CD8-positive, alpha-beta memory T cell (primary cell): Measurements from ENCODE around the gene CTTNBP2. TPM values are rescaled to one million over a fixed set of nuclear protein-coding genes. Genes with fewer than 3 reads are reported as not detected.

Source experiments
- CTCF ChIA-PET: fragments of 350-600 bp; sonication (Branson Sonifier 250); formaldehyde crosslinking; loops from one replicate; lab custom pipeline; 2021; ENCODE audit warnings: antibody characterized with exemption; lab: Charles Lee
- POLR2A ChIA-PET: fragments of 350-600 bp; sonication (Branson Sonifier 250); formaldehyde crosslinking; loops from one replicate; lab custom pipeline; 2021; ENCODE audit warnings: antibody characterized with exemption; lab: Charles Lee
- DNase-seq, 5 donors: peaks; one replicate each; pipeline versions ENCODE4 v3.0.0 to v3.0.0-alpha.2; 2020 to 2022; ENCODE audit warnings: mixed read lengths in 1 of 5
- H3K27ac ChIP-seq: one replicate; pipeline ENCODE4 v1.7.0; 2013; ENCODE audit warnings: low read depth, mild to moderate bottlenecking, low read length, moderate library complexity
- H3K27me3 ChIP-seq: 2 replicates; pipeline ENCODE4 v1.7.0; 2013; ENCODE audit warnings: low read length, mild to moderate bottlenecking; ENCODE audit not compliant: insufficient read depth, poor library complexity, severe bottlenecking
- H3K36me3 ChIP-seq: 2 replicates; pipeline ENCODE4 v1.7.0; 2013; ENCODE audit warnings: mild to moderate bottlenecking, low read length, moderate library complexity; ENCODE audit not compliant: insufficient read depth
- H3K4me1 ChIP-seq: 2 replicates; pipeline ENCODE4 v1.7.0; 2013; ENCODE audit warnings: mild to moderate bottlenecking, low read length, moderate library complexity; ENCODE audit not compliant: insufficient read depth
- H3K4me3 ChIP-seq: 2 replicates; pipeline ENCODE4 v1.7.0; 2013; ENCODE audit warnings: mild to moderate bottlenecking, low read length
- H3K9me3 ChIP-seq: 2 replicates; pipeline ENCODE4 v1.7.0; 2013; ENCODE audit warnings: mild to moderate bottlenecking, low read length
- H3K27ac Mint-ChIP-seq, 8 donors: one replicate each; pipeline ENCODE4 v1.8.0; 2020 to 2021; ENCODE audit warnings: mixed read lengths in 8 of 8, mild to moderate bottlenecking in 6 of 8, inconsistent platforms in 3 of 8, moderate library complexity in 3 of 8
- H3K27me3 Mint-ChIP-seq, 2 donors: one replicate each; pipeline ENCODE4 v1.8.0; 2020 to 2021; ENCODE audit warnings: mixed read lengths in 2 of 2, mild to moderate bottlenecking in 1 of 2, moderate library complexity in 1 of 2
- H3K36me3 Mint-ChIP-seq, 3 donors: one replicate each; pipeline ENCODE4 v1.8.0; 2020 to 2021; ENCODE audit warnings: mixed read lengths in 3 of 3, inconsistent platforms in 1 of 3, mild to moderate bottlenecking in 1 of 3
- H3K4me1 Mint-ChIP-seq, 3 donors: one replicate each; pipeline ENCODE4 v1.8.0; 2020 to 2021; ENCODE audit warnings: mixed read lengths in 3 of 3, inconsistent platforms in 1 of 3, mild to moderate bottlenecking in 1 of 3
- H3K4me3 Mint-ChIP-seq, 7 donors: one replicate each; pipeline ENCODE4 v1.8.0; 2020 to 2021; ENCODE audit warnings: mixed read lengths in 7 of 7, mild to moderate bottlenecking in 6 of 7, moderate library complexity in 4 of 7, inconsistent platforms in 2 of 7
- H3K9me3 Mint-ChIP-seq, 5 donors: one replicate each; pipeline ENCODE4 v1.8.0; 2020 to 2022; ENCODE audit warnings: mixed read lengths in 5 of 5, mild to moderate bottlenecking in 3 of 5, moderate library complexity in 2 of 5, inconsistent platforms in 1 of 5
- polyA plus RNA-seq: library from polyadenylated mRNA; unstranded; fragments of 300-500 nt; fragmentation: Illumina TruSeq; gene quantifications from one replicate; pipeline ENCODE4 v1.2.3, GENCODE V29; 2021
- total RNA-seq, 2 experiments: library from RNA; stranded (reverse); gene quantifications; one replicate each; pipeline ENCODE4 v1.2.3, GENCODE V29; 2021

The CTTNBP2 gene
- total and polyA plus RNA-seq, 3 experiments from 2014 or later: not detected

DNA sequence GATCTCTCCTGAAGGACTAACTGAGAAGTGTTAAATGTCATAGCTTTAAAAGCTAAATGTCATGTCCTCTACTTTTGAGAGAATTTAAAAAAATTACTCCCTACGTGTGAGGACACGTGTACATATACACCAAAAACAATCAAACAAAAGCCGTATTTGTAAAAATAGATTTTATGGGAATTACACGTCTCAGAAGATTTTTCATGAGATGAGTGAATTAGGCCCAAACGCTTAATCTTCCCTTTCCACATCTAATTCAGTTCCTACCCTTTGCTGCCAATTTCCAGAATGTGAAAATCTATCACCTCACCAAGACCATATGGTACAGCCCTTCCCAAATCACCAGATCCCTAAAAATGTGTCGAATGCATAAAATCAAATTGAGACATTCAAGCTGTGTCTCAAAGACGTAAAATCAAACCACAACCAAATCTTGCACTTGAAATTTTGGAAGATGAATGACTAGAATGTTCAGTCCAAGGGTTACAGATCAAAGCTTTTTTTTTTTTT is 1.0 kb upstream of the CTTNBP2 start:
- Histone ChIP-seq H3K27me3 (peaks cover 4% of the 10 kb centered on the region), H3K27ac (no peak overlapping the region), H3K9me3 (no peaks in the 10 kb centered on the region), H3K4me1 (no peaks in the 10 kb centered on the region), H3K4me3 (no peak overlapping the region), H3K36me3 (no peaks in the 10 kb centered on the region)
- DNase-seq: no peak
- ChIA-PET POLR2A (no interaction called here), CTCF (no interaction called here)
- peaks cover 0 to 8% (median 4%) of the 10 kb centered on the region in 5 donors for H3K9me3 Mint-ChIP-seq
- H3K36me3 Mint-ChIP-seq: peaks cover 0 to 1% (median 0%) of the 10 kb centered on the region in 3 donors
- H3K4me1 Mint-ChIP-seq: peaks cover 5 to 18% (median 17%) of the 10 kb centered on the region in 3 donors
- H3K4me3 Mint-ChIP-seq: peak overlapping the region in 5 of 7 donors; percentile 24 to 79 (median 58)
- peak overlapping the region in 1 of 8 donors; percentile 35 for H3K27ac Mint-ChIP-seq
- H3K27me3 Mint-ChIP-seq: peaks cover 27 to 50% of the 10 kb centered on the region in 2 donors

DNA sequence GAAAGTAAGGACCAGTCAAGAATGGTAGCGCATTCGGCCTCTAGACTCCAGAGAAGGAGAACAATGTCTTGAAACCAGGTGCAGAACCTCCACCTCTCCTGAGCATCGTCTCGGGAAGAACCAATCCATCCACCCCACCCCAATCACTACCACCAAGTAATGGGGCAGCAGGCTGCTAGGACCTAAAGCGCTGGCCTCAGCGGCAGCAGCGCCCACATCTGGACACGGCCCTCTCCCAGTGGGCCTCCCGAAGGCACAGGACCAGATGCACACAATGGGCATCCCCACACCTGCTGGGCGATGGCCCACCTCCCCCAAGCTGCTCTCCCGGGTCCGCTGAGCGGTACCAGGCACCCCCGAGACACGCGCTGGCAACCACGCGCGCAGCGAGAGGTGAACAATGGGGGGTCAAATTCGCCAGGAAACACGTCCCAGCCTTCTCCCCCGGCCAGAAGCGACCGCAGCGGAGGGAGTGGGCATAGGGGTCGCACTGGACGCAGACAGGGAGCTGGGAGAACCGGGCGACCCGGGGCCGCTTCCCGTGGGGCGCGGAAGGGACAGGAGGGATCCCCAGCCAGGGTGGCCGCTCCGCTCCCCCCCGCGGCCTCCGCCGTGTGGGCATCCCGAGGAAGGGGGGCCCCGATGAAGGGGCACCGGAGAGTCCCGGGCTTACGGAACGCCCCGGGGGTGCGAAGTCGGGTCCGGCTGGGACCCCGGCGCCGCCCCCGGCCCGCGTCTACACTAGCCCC is 506 bp downstream of the CTTNBP2 start:
- H3K4me1 Mint-ChIP-seq: peaks cover 5 to 18% (median 17%) of the 10 kb centered on the region in 3 donors
- H3K4me1 ChIP-seq: no peaks in the 10 kb centered on the region
- H3K27ac Mint-ChIP-seq: no peak overlapping the region
- ChIA-PET CTCF (no interaction called here), POLR2A (no interaction called here)
- H3K9me3 Mint-ChIP-seq: peaks cover 0 to 8% (median 4%) of the 10 kb centered on the region in 5 donors
- peak overlapping the region in 3 of 7 donors; percentile 15 to 37 (median 15) for H3K4me3 Mint-ChIP-seq
- no peak for DNase-seq
- H3K27me3 ChIP-seq: peaks cover 4% of the 10 kb centered on the region
- no peaks in the 10 kb centered on the region for H3K36me3 ChIP-seq
- peaks cover 27 to 50% of the 10 kb centered on the region in 2 donors for H3K27me3 Mint-ChIP-seq
- no peaks in the 10 kb centered on the region for H3K9me3 ChIP-seq
- peaks cover 0 to 1% (median 0%) of the 10 kb centered on the region in 3 donors for H3K36me3 Mint-ChIP-seq
- no peak overlapping the region for H3K27ac ChIP-seq
- no peak overlapping the region for H3K4me3 ChIP-seq

DNA sequence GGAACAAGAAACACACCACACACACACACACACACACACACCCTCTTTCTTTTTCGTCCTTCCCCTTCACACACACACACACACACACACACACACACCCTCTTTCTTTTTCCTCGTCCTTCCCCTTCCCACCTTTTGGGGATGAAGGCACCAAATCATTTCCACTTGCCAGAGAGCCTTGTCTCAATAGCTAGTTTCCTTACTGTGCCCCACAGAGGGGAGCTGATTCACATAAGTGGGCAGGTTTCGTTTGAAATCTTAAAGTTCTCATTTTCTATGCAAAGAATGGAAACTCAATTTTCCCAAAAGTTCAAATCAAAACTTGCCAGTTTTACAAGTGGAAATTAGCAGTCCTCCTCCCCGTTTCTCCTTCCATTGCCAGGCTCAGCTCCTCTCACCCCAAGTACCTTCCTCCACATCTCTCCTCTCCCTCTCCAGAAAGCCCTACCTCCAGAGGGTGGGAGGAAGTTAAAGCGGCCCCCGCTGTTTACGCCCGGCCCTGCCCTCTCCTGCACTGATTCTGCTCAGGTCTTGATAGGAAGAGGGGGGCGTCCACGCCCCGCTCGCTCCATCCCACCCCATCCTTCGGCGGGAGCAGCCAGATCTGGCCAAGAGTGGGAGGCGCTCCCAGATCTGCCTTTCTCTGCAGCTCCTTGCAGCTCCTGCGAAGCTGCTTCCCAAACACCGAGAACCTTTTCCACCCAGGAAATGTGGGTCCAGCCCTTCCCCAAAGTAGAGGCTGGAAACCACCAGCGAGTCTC is 1.3 kb downstream of the CTTNBP2 start:
- H3K9me3 Mint-ChIP-seq: peaks cover 0 to 8% (median 4%) of the 10 kb centered on the region in 5 donors
- peak overlapping the region in 4 of 7 donors; percentile 15 to 37 (median 18) for H3K4me3 Mint-ChIP-seq
- Histone ChIP-seq H3K36me3 (no peaks in the 10 kb centered on the region), H3K27ac (no peak overlapping the region), H3K4me1 (no peaks in the 10 kb centered on the region), H3K27me3 (peaks cover 4% of the 10 kb centered on the region), H3K9me3 (no peaks in the 10 kb centered on the region), H3K4me3 (no peak overlapping the region)
- H3K27ac Mint-ChIP-seq: no peak overlapping the region
- DNase-seq: no peak
- H3K4me1 Mint-ChIP-seq: peaks cover 5 to 18% (median 17%) of the 10 kb centered on the region in 3 donors
- H3K36me3 Mint-ChIP-seq: peaks cover 0 to 1% (median 0%) of the 10 kb centered on the region in 3 donors
- CTCF ChIA-PET: no interaction called here
- peaks cover 27 to 50% of the 10 kb centered on the region in 2 donors for H3K27me3 Mint-ChIP-seq
- POLR2A ChIA-PET: no interaction called here

DNA sequence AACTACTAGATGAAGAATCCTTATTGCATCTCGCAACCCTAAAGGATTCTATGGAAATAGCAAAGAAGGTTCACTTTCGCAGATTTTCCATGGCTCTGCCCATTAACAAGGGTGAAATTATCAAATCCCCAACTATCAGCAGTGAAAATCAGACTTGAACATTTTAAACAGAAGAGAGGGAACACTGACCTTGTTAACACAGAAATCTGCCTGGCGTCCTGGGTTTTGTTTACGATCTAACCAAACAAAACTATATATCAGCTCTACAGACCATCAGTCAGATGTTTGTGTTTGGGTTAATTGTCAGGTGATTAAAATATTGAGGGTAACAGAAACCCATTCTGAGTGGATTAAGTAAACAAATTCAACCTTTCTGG is 1.9 kb downstream of the CTTNBP2 start:
- Histone ChIP-seq H3K27me3 (peaks cover 4% of the 10 kb centered on the region), H3K4me3 (no peak overlapping the region), H3K9me3 (no peaks in the 10 kb centered on the region), H3K27ac (no peak overlapping the region), H3K4me1 (no peaks in the 10 kb centered on the region), H3K36me3 (no peaks in the 10 kb centered on the region)
- Mint-ChIP-seq H3K4me3 (no peak overlapping the region), H3K27me3 (peaks cover 27 to 50% of the 10 kb centered on the region in 2 donors), H3K4me1 (peaks cover 5 to 18% (median 17%) of the 10 kb centered on the region in 3 donors), H3K27ac (no peak overlapping the region), H3K9me3 (peaks cover 0 to 8% (median 4%) of the 10 kb centered on the region in 5 donors), H3K36me3 (peaks cover 0 to 1% (median 0%) of the 10 kb centered on the region in 3 donors)
- ChIA-PET POLR2A (no interaction called here), CTCF (no interaction called here)
- DNase-seq: no peak

DNA sequence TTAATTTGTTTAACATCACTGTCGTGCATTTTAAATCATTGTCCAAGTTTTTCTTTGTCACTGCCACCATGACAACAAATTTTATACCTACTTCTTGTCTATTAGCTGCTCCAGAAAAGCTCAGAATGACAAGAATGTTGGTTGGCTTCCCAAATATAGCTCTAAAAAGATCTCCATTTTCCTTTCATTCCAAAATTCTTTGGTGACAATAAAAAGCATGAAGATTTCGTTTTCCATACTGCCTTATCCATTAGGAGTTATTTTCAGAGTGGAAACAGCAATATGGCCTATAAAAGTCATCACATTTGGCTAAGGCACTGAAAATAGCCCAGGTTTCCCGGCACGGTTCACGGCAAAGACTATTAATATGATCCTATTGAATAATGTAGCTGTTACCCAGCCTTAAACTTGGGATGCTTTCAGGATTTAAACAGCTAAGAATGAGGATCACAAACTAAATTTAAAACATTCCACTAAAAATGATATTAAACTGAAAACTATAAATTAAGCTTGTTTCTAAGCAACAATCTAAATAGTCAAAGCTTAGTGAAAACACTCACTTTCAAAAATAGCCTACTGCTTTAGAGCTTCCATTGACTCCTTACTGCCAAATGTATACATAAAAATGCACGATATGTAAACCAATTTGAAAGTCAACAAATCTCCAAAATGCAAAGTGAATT is 2.7 kb downstream of the CTTNBP2 start:
- Histone ChIP-seq H3K27me3 (peaks cover 4% of the 10 kb centered on the region), H3K4me3 (no peak overlapping the region), H3K36me3 (no peaks in the 10 kb centered on the region), H3K9me3 (no peaks in the 10 kb centered on the region), H3K27ac (no peak overlapping the region), H3K4me1 (no peaks in the 10 kb centered on the region)
- ChIA-PET POLR2A (no interaction called here), CTCF (no interaction called here)
- peaks cover 5 to 18% (median 17%) of the 10 kb centered on the region in 3 donors for H3K4me1 Mint-ChIP-seq
- H3K4me3 Mint-ChIP-seq: no peak overlapping the region
- no peak for DNase-seq
- H3K36me3 Mint-ChIP-seq: peaks cover 0 to 1% (median 0%) of the 10 kb centered on the region in 3 donors
- H3K27me3 Mint-ChIP-seq: peaks cover 26 to 45% of the 10 kb centered on the region in 2 donors
- peaks cover 0 to 8% (median 4%) of the 10 kb centered on the region in 5 donors for H3K9me3 Mint-ChIP-seq
- H3K27ac Mint-ChIP-seq: no peak overlapping the region

DNA sequence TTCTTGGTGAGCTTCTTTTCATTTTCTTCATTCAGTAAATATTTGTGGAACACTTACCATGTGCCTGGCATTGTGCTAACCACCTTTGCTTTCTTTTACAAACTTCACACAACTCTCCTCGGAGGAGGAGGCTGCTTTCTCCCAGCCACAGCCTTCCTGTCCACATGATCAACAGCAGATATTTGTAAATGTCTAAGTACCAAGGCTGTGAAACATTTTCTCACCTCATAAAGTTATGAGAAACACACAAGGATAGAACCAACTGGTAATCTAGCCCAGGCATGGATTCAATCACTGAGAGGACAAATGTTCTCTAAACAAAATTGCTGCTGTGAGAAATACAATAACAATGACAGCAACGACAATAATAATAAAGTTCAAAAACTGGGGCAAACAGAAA is 3.9 kb downstream of the CTTNBP2 start:
- CTCF ChIA-PET: no interaction called here
- POLR2A ChIA-PET: no interaction called here

DNA sequence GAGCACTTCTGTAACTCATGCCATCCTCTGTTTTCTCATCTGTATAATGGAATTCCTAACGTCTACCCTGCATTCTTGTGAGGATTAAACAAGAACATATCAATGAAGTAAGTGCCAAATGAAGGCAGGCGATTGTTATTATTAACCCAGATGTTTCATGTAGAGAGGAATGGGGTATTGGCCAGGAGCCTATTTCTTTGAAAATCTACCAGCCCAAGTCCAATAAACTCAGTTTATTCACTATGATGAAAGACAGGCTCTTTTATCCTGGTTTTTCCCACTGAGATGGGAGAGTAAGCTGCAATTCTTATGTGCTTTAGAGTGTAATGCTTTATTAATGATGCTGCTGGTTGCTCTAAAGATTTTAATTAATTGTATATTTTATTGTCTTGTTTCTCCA is 9.6 kb downstream of the CTTNBP2 start:
- Histone ChIP-seq H3K4me1 (no peaks in the 10 kb centered on the region), H3K27ac (no peak overlapping the region), H3K36me3 (no peaks in the 10 kb centered on the region), H3K27me3 (no peaks in the 10 kb centered on the region), H3K9me3 (no peaks in the 10 kb centered on the region), H3K4me3 (no peak overlapping the region)
- DNase-seq: no peak
- Mint-ChIP-seq H3K4me1 (no peaks in the 10 kb centered on the region), H3K4me3 (no peak overlapping the region), H3K9me3 (no peaks in the 10 kb centered on the region), H3K36me3 (no peaks in the 10 kb centered on the region), H3K27me3 (no peaks in the 10 kb centered on the region), H3K27ac (no peak overlapping the region)
- ChIA-PET POLR2A (no interaction called here), CTCF (no interaction called here)

More for the DNA sequence above, 3.9 kb downstream of the CTTNBP2 start:
- Mint-ChIP-seq H3K4me3 (no peak overlapping the region), H3K27ac (no peak overlapping the region), H3K27me3 (peaks cover 22 to 35% of the 10 kb centered on the region in 2 donors), H3K36me3 (peaks cover 0 to 1% (median 0%) of the 10 kb centered on the region in 3 donors), H3K4me1 (peaks cover 5 to 16% (median 12%) of the 10 kb centered on the region in 3 donors), H3K9me3 (peaks cover 0 to 7% (median 4%) of the 10 kb centered on the region in 5 donors)
- DNase-seq: no peak
- Histone ChIP-seq H3K27ac (no peak overlapping the region), H3K4me3 (no peak overlapping the region), H3K4me1 (no peaks in the 10 kb centered on the region), H3K27me3 (peaks cover 1% of the 10 kb centered on the region), H3K36me3 (no peaks in the 10 kb centered on the region), H3K9me3 (no peaks in the 10 kb centered on the region)
